DMS114 treated with DMSO at 0.1 percent for 48 hours (cell line): ENCODE results near the gene TEX35.
"Not testable (repeated sequence)": the region's sequence is repeated elsewhere in the genome, so short reads cannot be mapped to it uniquely, and the experiment has no call there.

Experiments used
- DNase-seq: peaks from one replicate; lab custom pipeline; 2025; ENCODE audit not compliant: unreplicated experiment; lab: John Stamatoyannopoulos, UW

The TEX35 gene

GRCh38 chr1:178540646-178541045, 27.7 kb downstream of the TEX35 start:
- DNase-seq, result no peak

- no peak for DNase-seq
These were observed 28.5 kb downstream of the TEX35 start for GRCh38 chr1:178541379-178541778.

GRCh38 chr1:178541829-178542553, 29.1 kb downstream of the TEX35 start:
- peak; percentile 8 for DNase-seq

- peak; percentile 68 for DNase-seq
These were observed 29.8 kb downstream of the TEX35 start for GRCh38 chr1:178542554-178543289.

GRCh38 chr1:178543290-178543607, 30.3 kb downstream of the TEX35 start:
- peak; percentile 68 for DNase-seq

- no peak for DNase-seq
These were observed 31.6 kb downstream of the TEX35 start for GRCh38 chr1:178544531-178544930.

- no peak for DNase-seq
These were observed 35.2 kb downstream of the TEX35 start for GRCh38 chr1:178548108-178548507.

- DNase-seq, result no peak
These were observed 38.4 kb downstream of the TEX35 start for GRCh38 chr1:178551307-178551706.

- no peak for DNase-seq
These were observed 39.0 kb downstream of the TEX35 start for GRCh38 chr1:178551940-178552339.

GRCh38 chr1:178552856-178553255, 39.9 kb downstream of the TEX35 start:
- no peak for DNase-seq

- DNase-seq, result not testable (repeated sequence)
These were observed 41.4 kb downstream of the TEX35 start for GRCh38 chr1:178554351-178554750.

- not testable (repeated sequence) for DNase-seq
These were observed 42.7 kb downstream of the TEX35 start for GRCh38 chr1:178555613-178556012.

- DNase-seq, result not testable (repeated sequence)
These were observed 45.9 kb downstream of the TEX35 start for GRCh38 chr1:178558816-178559215.

- DNase-seq, result no peak
These were observed 48.0 kb downstream of the TEX35 start for GRCh38 chr1:178560871-178561376.

- DNase-seq, result no peak
These were observed 50.4 kb downstream of the TEX35 start for GRCh38 chr1:178563099-178563820.

GRCh38 chr1:178564086-178564782, 51.3 kb downstream of the TEX35 start:
- no peak for DNase-seq

- no peak for DNase-seq
These were observed 51.9 kb downstream of the TEX35 start for GRCh38 chr1:178564783-178565180.

GRCh38 chr1:178565586-178565985, 52.7 kb downstream of the TEX35 start:
- no peak for DNase-seq

GRCh38 chr1:178566187-178566586, 53.3 kb downstream of the TEX35 start:
- DNase-seq, result no peak

- no peak for DNase-seq
These were observed 58.9 kb downstream of the TEX35 start for GRCh38 chr1:178571807-178572206.
